ENCODE measurements around the gene TLX2.

DNA sequence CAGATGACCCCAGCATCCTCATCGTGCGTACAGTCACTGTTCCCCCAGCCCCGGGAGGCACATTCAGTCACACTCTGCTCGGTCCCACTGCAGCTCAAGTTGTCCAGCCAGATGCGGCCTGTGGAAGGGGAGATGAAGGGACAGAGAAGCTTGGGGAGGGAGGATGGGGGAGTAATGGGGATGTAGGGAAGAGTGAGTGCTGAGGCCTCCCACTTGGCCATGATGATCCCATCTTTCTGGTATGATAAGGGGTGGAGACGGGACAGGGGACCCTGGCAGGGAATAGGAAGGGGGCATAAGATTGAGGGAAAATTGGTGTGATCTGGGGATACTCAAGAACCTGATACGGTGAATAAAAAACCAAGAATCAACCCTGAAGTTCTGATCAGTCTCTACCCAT, 36.0 kb downstream of the TLX2 start:
- TF ChIP-seq, protein P1, sequence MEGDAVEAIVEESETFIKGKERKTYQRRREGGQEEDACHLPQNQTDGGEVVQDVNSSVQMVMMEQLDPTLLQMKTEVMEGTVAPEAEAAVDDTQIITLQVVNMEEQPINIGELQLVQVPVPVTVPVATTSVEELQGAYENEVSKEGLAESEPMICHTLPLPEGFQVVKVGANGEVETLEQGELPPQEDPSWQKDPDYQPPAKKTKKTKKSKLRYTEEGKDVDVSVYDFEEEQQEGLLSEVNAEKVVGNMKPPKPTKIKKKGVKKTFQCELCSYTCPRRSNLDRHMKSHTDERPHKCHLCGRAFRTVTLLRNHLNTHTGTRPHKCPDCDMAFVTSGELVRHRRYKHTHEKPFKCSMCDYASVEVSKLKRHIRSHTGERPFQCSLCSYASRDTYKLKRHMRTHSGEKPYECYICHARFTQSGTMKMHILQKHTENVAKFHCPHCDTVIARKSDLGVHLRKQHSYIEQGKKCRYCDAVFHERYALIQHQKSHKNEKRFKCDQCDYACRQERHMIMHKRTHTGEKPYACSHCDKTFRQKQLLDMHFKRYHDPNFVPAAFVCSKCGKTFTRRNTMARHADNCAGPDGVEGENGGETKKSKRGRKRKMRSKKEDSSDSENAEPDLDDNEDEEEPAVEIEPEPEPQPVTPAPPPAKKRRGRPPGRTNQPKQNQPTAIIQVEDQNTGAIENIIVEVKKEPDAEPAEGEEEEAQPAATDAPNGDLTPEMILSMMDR (IDR thresholded peaks at IDR 0.05), result no peak
- TF ChIP-seq POLR2AphosphoS5 (IDR thresholded peaks at IDR 0.05; ENCODE audit: insufficient read depth in 1 of 2, low read depth in 1 of 2), result no peak

Data from vagina (tissue), 2 donors.